Putamen (tissue), 1 donor: ENCODE results near the gene PDZD2.

ENCODE experiments used
- DNase-seq: peaks from one replicate; pipeline ENCODE4 v3.0.0-alpha.2; 2016; ENCODE audit warnings: low spot score

Gene PDZD2

DNA sequence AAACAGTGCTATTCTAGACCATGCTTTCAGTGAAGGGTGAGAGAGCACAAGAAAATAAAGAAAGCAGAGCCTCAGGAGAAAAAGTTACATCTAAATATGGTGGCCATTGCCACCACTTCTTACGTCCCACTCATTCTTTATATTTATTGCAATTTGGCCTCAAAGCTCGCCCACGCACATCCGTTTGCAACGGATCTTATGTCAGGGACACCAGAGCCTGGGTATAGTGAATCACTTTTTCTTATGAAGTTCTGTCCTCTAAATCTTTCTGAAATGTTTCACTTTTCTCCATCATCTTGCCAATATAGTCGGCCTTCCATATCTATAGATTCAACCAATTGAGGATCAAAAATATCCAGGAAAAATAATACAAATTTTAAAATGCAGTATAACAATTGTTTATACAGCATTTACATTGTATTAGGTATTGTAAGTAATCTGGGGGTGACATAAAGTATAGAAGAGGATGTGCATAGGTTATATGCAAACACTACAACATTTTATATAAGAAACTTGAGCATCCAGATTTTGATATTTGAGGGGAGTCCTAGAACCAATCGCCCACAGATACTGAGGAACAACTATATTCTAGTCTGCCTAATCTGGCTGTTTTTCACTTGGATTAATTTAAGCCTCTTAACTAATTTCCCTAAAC is 500.0 kb downstream of the PDZD2 start:
- no peak for DNase-seq

DNA sequence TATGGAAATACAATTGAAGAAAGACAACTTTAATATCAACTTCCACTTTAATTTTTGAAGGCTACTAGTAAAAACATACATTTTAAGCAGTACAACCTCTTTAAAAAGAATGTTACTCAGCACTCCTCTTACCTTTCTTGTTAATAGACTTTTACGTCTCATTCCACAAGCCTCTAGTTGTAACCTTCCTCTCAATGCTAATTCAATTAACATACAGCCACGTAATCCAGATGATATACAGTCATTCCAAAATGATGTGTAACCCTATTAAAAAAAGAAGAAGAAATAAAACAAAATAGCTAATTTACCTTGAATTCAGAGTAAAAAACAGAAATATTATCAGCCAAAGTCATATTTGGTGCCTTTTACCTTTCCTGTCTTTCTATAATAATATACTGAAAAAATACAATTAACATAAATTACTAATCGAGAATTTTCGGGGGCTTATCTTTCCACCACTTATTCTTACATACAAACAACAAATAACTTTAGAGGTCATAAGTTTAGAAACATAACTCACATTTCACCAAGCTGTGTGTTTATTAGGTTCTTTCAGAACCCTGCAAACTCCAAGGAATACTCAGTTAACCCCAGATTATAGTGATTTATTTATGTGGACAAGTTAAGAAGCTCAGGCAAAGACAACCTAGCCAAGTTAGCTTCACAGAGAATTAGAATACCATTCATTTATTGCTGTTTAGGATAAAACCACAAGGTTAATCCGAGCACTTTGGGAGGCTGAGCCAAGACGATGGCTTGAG is 504.9 kb downstream of the PDZD2 start:
- DNase-seq: no peak

DNA sequence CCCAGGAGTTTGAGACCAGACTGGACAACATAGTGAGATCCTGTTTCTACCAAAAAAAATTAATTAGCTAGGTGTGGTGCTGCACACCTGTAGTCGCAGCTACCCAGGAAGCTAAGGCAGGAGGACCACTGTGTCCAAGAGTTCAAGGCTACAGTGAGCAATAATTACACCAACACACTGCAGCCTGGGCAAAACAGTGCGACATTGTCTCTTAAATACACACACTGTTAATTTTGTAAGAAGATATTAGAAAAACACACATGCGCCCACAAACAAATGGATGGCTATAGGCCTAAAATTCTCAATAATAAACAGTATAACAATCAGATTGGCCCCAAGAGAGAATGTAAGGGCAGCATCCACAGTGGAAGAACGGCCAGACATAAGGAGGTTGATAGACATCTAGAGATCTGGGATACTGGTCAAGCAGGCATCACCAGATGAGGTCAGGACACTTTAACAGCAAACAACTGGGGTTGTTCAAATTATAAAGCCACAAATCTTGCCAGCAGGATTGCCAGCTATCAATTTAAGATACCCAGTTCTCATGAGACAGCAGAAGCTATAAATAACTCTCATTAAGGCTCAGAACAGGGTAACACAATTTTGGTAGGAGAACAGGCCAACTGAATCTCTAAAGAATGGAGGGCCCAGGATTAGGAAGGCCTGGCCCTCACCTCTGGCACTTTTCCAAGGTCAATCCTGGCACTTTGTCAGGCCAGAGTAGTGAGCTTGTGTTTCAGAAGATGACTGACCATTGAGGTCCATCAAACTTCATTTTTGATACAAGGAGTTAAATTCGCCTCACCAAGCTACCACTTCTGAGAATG is 505.7 kb downstream of the PDZD2 start:
- DNase-seq: no peak

DNA sequence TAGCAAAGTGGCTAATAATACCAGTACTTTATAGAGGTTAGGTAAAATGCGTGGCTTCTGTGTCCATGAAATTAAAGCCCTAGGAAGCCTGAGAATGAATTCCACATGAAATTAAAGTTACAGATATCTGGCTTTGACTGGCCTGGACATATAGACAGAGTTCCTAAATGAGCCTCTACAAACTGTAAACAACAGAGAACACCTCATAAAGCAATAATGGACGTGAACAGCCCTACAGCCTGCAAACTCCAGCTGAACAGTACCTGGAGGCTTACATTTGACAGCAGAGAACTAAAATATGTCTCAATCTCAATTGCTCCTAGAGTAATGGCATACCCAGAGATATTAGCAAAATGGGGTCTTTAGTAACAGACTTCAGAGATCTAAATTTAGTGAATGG is 506.4 kb downstream of the PDZD2 start:
- no peak for DNase-seq

DNA sequence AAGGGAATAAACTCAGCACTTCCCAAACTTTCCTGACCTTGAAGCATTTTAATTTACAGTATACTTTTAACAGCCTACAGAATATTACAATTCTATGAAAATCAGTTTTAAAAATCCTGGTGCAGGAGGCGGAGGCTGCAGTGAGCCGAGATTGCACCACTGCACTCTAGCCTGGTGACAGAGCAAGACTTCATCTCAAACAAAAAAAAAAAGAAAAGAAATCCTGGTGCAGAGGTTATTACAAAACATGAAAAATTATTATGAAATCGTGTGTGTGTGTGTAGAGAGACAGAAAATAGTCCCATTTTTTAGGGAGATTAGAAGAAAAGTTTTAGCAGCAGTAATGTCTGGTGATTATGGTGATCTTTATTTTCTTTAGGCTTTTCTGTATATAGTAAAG is 508.3 kb downstream of the PDZD2 start:
- no peak for DNase-seq

DNA sequence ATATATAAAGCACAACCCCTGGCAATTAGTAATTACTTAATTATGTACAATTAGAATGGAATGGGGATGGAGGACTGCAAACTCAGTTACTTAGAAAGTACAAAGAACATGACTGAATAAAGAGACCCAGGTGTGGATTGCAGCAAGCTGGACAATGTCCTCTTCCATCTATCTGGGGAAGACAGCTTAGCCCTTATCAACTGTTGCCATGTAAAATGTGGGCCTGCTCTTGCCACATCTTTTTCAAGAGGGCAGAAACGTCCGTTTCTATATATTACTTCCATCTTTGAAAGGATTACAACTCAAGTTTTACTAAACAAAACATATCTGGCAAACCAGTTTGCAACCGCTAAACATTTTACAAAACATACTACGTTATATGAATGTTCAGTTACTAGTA is 509.0 kb downstream of the PDZD2 start:
- no peak for DNase-seq

DNA sequence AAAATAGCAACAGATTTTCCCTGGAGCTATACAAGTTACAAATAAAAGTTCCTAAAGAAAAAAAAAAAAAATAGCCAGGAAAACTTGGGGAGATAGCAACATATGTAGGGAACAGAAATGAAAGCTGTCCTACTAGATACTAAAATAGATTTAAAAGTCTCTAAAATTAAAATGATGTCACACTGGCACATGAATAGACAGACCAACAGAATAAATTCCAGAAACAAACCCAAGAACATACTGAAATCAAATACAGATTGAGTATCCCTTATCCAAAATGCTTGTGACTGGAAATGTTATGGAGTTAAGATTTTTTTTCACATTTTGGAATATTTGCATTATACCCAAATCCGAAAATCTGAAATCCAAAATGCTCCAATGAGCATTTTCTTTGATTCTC is 511.4 kb downstream of the PDZD2 start:
- DNase-seq: no peak

DNA sequence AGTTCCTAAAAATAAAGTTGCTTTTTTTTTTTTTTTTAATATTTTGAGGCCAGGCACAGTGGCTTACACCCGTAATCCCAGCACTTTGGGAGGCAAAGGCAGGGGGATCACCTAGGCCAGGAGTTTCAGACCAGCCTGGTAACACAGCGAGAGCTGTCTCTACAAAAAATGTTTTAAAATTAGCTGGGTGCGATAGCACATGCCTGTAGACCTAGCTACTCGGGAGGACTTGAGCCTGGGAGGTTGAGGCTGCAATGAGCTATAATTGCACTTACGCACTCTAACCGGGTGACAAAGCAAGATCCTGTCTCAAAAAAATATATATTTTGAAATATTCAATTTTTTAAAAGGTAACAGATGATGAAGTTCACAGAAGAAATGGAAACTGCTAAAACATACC is 512.3 kb downstream of the PDZD2 start:
- DNase-seq: no peak

DNA sequence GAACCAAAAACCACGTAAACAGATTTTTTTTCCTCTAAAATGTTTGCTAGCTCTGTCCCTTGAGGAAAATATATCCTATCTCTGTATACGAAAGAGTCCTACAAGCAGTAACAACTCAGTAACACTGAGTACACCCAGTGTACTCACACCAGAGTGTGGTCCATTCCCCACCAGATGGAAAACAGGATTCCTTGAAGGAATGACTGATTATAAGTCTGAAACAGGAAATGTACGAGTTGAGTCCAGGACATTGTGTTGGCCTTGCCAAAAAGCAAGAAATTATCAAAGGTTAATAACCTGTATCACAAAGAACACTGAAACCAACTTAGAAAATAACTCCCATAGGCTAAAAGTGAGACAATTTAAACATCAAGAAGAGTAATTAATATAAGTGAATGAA is 514.8 kb downstream of the PDZD2 start:
- no peak for DNase-seq

DNA sequence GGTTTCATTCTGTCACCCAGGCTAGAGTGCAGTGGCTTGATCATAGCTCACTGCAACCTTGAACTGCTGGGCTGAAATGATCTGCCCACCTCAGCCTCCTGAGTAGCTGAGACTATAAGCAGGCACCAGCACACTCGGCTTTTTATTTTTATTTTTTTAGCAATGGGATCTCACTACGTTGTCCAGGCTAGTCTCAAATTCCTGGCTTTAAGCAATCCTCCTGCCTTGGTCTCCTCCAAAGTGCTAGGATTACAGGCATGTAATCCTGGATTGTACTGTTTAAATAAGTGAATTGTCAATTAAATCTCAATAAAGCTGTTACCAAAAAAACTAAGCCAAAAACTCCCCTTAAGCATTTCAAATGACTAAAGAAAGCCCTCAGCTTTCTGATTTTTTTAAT is 516.3 kb downstream of the PDZD2 start:
- no peak for DNase-seq

DNA sequence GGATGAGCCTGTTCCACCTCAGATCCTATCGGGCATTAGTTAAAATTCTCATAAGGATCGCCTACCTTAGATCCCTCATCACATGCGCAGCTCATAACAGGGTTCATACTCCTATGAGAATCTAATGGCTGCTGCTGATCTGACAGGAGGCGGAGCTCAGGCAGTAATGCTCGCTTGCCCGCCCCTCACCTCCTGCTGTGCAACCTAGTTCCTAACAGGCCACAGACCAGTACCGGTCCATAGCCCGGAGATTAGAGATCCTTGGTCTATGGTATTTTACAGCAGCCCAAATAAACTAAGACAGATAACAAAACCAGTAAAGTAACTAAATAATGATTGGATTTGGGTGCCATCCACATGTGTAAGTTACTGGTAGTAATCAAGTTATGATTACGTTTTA is 517.7 kb downstream of the PDZD2 start:
- DNase-seq: no peak

DNA sequence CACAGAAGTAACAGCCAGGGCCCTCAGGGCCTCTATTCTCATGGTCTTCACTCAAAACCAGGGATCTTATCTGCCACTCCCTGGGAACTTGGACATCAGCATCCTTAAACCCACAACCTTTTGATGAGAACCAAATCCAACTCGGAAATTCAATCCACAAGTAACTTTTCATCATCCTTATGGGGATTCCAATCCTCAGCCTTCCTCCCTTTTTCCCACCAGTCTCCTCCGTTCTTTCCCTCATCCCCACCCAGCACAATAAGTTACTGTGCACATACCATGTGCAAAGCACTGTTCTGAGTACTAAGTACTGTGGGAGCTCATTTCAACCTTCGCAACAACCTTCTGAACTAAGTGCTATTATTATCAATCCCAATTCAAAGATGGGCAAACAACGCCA is 518.1 kb downstream of the PDZD2 start:
- no peak for DNase-seq

DNA sequence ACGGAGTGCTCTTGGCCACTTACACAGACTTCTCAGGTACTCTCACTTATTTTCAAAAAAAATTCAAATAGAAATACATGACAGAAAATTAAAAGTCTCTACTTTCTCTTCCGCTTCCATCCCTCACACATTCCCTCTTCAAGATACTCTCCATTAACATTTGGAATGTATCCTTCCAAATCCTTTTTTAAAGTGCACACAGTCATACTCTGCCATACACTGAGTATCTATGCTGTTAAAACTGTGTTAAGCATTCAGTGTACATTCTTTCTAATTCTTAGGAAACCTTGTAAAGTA is 519.7 kb downstream of the PDZD2 start:
- no peak for DNase-seq

DNA sequence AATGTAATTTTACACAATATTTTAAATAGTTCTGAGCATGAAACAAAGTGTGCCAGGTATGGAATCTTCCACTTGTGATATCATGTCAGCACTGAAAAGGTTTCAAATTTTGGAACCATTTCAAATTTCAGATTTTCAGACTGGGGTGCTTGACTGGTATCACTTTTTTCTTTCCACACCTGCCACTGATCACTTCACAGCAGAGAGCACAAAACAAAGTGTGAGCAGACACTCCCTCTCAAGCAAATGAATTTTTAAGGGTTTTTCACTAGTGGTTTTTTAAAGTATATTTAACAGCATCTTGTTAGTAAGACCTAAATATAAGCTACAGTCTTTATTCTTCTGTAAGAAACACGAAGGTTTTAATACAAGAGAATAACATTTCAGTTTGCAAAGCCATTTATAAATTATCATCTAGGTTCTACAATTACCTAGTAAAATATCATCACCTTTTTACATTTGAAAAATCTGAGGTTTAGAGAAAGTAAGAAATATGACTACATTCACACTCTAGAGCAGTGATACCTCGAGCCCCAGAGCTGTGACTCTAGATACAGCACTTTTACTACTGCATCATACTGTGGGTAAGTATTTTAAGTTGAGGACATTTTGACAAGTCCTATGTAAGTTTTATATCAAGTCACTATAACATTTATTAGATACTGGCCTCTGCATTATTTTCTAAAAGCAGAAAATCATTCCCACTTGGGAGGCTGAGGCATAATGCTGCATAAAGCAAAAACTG is 520.6 kb downstream of the PDZD2 start:
- DNase-seq: no peak

DNA sequence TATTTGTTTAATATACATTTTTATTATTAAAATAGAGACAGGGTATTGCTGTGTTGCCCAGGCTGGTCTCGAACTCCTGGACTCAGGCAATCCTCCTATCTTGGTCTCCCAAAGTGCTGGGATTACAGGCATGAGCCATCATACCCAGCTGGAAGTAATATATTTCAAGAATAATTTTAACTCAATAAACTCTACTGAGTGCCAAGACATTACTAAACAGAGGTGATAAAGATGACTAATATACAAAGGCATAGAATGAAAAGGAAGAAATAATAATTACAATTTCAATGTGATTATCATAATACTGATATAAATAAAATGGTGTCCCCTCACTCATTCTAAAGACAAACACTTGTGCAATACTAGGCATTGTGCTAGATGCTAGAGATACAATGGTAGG is 521.3 kb downstream of the PDZD2 start:
- DNase-seq: no peak
